GM18507 (cell line): ENCODE measurements around the gene ROGDI.

Experiments
- DNase-seq: peaks from one replicate; pipeline ENCODE4 v3.0.0; 2011; ENCODE audit warnings: low read depth; ENCODE audit not compliant: insufficient read length; ENCODE audit errors: extremely low spot score
- FAIRE-seq: peaks from 2 replicates; lab custom pipeline; 2011; peaks lifted over from hg19 to GRCh38; lab: Jason Lieb, UNC

ROGDI gene

DNA sequence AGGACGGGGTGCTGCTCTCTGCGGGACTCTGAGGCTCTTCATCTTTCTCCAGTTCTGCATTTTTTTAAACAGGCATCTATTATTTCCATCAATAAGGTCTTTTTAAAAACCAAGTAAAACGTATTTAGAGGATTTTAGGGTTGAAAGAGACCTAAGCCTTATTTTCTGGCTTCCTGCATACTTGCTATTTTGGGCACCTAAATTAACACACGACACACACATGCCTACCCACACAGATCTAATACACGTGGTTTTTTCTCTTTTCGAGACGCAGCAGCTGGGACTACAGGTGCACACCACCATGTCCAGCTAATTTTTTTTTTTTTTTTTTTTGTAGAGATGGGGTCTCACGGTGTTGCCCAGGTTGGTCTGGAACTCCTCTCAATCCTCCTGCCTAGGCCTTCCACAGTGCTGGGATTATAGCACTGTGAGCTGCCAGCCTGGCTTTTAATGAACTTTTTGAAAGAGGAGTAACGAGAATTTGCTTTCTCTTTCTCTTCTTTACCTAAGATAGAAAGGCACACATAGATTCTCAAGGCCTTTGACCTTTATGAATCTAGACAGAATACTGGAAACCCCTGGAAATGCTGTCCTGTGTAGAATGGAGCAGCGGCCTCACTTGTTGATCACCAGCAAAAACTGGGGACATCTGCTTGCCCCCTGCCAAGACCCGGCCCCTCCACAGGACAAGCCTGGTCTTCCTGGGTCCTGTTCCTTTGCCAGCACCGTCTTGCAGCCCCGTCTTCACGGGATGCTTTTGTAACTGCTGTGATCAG, 54.3 kb downstream of the ROGDI start:
- FAIRE-seq (no peak), DNase-seq (no peak)

DNA sequence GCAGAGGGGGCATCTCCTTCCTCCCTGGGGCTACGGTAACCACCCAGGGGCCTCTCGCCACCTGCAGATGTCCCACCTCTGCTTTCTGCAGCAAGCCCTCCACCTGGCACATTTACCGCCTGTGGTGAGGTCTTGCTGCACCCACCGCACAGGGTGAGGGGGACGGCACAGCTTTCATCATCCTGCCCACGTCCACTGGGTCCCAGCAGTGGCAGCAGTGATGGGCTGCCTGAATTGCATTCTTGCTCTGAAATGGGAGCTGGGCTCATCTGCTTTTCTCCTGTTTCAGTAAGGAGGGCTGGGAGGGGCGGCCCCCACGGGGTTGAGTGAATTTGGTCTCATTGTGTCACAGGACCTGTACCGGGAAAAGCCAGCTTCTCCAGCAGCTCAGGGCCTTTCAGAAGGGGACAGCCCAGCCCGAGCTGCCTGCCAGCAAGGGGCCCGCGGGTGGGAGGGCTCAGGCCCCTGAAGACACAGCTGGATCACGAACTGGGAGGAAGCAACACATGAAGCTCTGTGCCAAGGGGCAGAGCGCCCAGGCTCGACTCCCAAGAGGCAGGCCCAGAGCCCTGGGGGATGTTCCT, 55.4 kb downstream of the ROGDI start:
- DNase-seq, result no peak
- no peak for FAIRE-seq
